K562 (cell line): ENCODE results near the gene CALHM3. TPM values are rescaled to one million over a fixed set of nuclear protein-coding genes. Genes with fewer than 3 reads are reported as not detected.
"Not testable (repeated sequence)": the region's sequence is repeated elsewhere in the genome, so short reads cannot be mapped to it uniquely, and the experiment has no call there.

Source experiments
- ATAC-seq: fragments of 200-7000 bp; cut with Tn5 transposase; 3 replicates; pipeline ENCODE4 v1.9.1; 2020; ENCODE audit warnings: moderate library complexity
- BruUV-seq: library from RNA; stranded (reverse); fragments of 400-500 nt; replicated peaks from 2 replicates; lab custom pipeline; 2021; lab: Mats Ljungman, UMichigan
- CTCF ChIA-PET: fragments of 300-600 bp; formaldehyde crosslinking; extraction: SDS; loops from one replicate; lab custom pipeline; 2021; ENCODE audit warnings: low intra/inter-chr PET ratio; lab: Yijun Ruan, JAX
- POLR2A ChIA-PET: fragments of 300-600, 350-650 bp; sonication (Branson Sonifier 250); formaldehyde crosslinking; extraction: SDS; loops from one replicate; lab custom pipeline; 2021; ENCODE audit warnings: antibody characterized with exemption, inconsistent platforms; lab: Yijun Ruan, JAX
- DNase-seq, 4 experiments: peaks; one replicate each; pipeline versions ENCODE4 v3.0.0 to v3.0.0-alpha.2; 2011 to 2018; ENCODE audit warnings: low spot score in 3 of 4, mixed read lengths in 3 of 4; ENCODE audit errors: extremely low read depth in 1 of 4
- FAIRE-seq: peaks from 2 replicates; lab custom pipeline; 2011; peaks lifted over from hg19 to GRCh38; lab: Jason Lieb, UNC
- H2AFZ ChIP-seq: 2 replicates; pipeline ENCODE4 v1.6.0; 2011; ENCODE audit warnings: low read depth, low read length, control low read depth, inconsistent platforms
- H3K27ac ChIP-seq: fragments of 200-600 bp; 3 replicates; pipeline ENCODE4 v1.8.0; 2011; ENCODE audit warnings: low read depth, mild to moderate bottlenecking, control low read depth, inconsistent platforms, low read length, moderate library complexity, mixed read lengths; ENCODE audit errors: extremely low read depth
- H3K27me3 ChIP-seq, 2 experiments: fragments of 300-600 bp in 1 of 2; 2 replicates in 1 of 2; 3 replicates in 1 of 2; pipeline versions ENCODE4 v1.6.0 to v1.8.0; 2011; ENCODE audit warnings: inconsistent platforms in 2 of 2, low read length in 2 of 2, mild to moderate bottlenecking in 1 of 2, mixed read lengths in 1 of 2, moderate library complexity in 1 of 2; ENCODE audit not compliant: control insufficient read depth in 2 of 2, insufficient read depth in 2 of 2
- H3K36me3 ChIP-seq: fragments of 300-600 bp; 3 replicates; pipeline ENCODE4 v1.8.0; 2011; ENCODE audit warnings: mild to moderate bottlenecking, low read length, inconsistent platforms; ENCODE audit not compliant: control insufficient read depth, insufficient read depth
- H3K4me1 ChIP-seq, 2 experiments: fragments of 200-600 bp in 1 of 2; replicated peaks in 1 of 2; 2 replicates in 1 of 2; 3 replicates in 1 of 2; pipeline versions ENCODE4 v1.5.1 to v1.8.0; 2011; ENCODE audit warnings: inconsistent platforms in 2 of 2, low read length in 2 of 2, mild to moderate bottlenecking in 1 of 2, mixed read lengths in 1 of 2, moderate library complexity in 1 of 2; ENCODE audit not compliant: control insufficient read depth in 2 of 2, insufficient read depth in 2 of 2
- H3K4me2 ChIP-seq: 2 replicates; pipeline ENCODE4 v1.6.1; 2011; ENCODE audit warnings: low read length, control low read depth, inconsistent platforms, mixed read lengths; ENCODE audit not compliant: insufficient read depth
- H3K4me3 ChIP-seq: fragments of 200-600 bp; sonication (generic), shearing (Covaris generic); 2 replicates; pipeline ENCODE4 v1.5.1; 2016; ENCODE audit warnings: control low read depth, inconsistent platforms
- H3K79me2 ChIP-seq: fragments of 200-600 bp; 3 replicates; pipeline ENCODE4 v1.8.0; 2011; ENCODE audit warnings: low read length, inconsistent platforms; ENCODE audit not compliant: control insufficient read depth, insufficient read depth
- H3K9ac ChIP-seq, 2 experiments: 2 replicates each; pipeline versions ENCODE4 v1.6.0 to v1.6.1; 2011; ENCODE audit warnings: low read depth in 2 of 2, low read length in 2 of 2, control low read depth in 1 of 2, inconsistent platforms in 1 of 2, mild to moderate bottlenecking in 1 of 2, mixed read lengths in 1 of 2; ENCODE audit not compliant: insufficient read depth in 1 of 2
- H3K9me1 ChIP-seq: one replicate; pipeline ENCODE4 v1.6.0; 2011; ENCODE audit warnings: inconsistent platforms, mild to moderate bottlenecking, low read length, moderate library complexity; ENCODE audit not compliant: control insufficient read depth, insufficient read depth
- H3K9me3 ChIP-seq: replicated peaks from 2 replicates; pipeline ENCODE4 v1.5.1; 2011; ENCODE audit warnings: low read depth, low read length, inconsistent platforms; ENCODE audit not compliant: control insufficient read depth, insufficient read depth
- H4K20me1 ChIP-seq: replicated peaks from 2 replicates; pipeline ENCODE4 v1.6.1; 2011; ENCODE audit warnings: low read length, inconsistent platforms, mixed read lengths; ENCODE audit not compliant: control insufficient read depth, insufficient read depth
- MCM3 ChIP-seq: fragments of 450-650 bp; IDR thresholded peaks from 2 replicates; pipeline ENCODE4 v1.6.1; 2016
- SIN3A ChIP-seq, 2 experiments: fragments of 150-350 bp in 1 of 2; IDR thresholded peaks; 2 replicates each; pipeline ENCODE4 v1.6.1; 2011 to 2016; ENCODE audit warnings: borderline replicate concordance in 2 of 2, low read depth in 2 of 2, low read length in 2 of 2, mild to moderate bottlenecking in 2 of 2, moderate library complexity in 2 of 2; ENCODE audit not compliant: control insufficient read depth in 1 of 2
- TAF9B ChIP-seq: fragments of 450-650 bp; IDR thresholded peaks from 2 replicates; pipeline ENCODE4 v1.6.1; 2018; ENCODE audit warnings: mild to moderate bottlenecking; ENCODE audit not compliant: partially characterized antibody
- ZC3H11A ChIP-seq: IDR thresholded peaks from 2 replicates; pipeline ENCODE4 v1.6.1; 2012; ENCODE audit warnings: low read depth, low read length, improper control_type of control experiment
- WGBS: fragments of 100-300 bp; shearing (Covaris generic); methylation state at CpG from one replicate; pipeline ENCODE4 v1.1.6; 2016; ENCODE audit warnings: low coverage, mixed read lengths; ENCODE audit not compliant: insufficient coverage; ENCODE audit errors: missing lambda C conversion rate; 5-methylcytosine and 5-hydroxymethylcytosine counted together
- in situ Hi-C: fragments of 300-500 bp; cut with MboI; formaldehyde crosslinking; loops from 4 replicates; pipeline ENCODE4 v1.15.0; 2018; ENCODE audit warnings: inconsistent platforms, mixed read lengths
- intact Hi-C: fragments of 100-400 bp; cut with micrococcal nuclease; formaldehyde crosslinking; loops from 2 replicates; pipeline ENCODE4 v1.14.2; 2022
- polyA plus RNA-seq, 8 experiments: library from polyadenylated mRNA; depleted of rRNA in 4 of 8; stranded (reverse) in 5 of 8; unstranded in 3 of 8; fragments of >200 nt; fragmentation: Nextera tagmentation in 2 of 8; fragmentation: Illumina TruSeq in 1 of 8; extraction: Ambion mirVana in 2 of 8; extraction: Trizol in 1 of 8; gene quantifications; 2 replicates each; pipeline versions ENCODE4 v1.2.1 to v1.2.3, GENCODE V29; 2011 to 2014; ENCODE audit warnings: inconsistent platforms in 1 of 8, missing spikeins in 1 of 8
- total RNA-seq, 7 experiments: library from RNA; depleted of rRNA in 6 of 7; stranded (reverse); fragments of >200 nt in 6 of 7; fragmentation: Illumina TruSeq in 2 of 7; extraction: Trizol in 2 of 7; gene quantifications; 2 replicates each; pipeline versions ENCODE4 v1.2.1 to v1.2.3, GENCODE V29; 2011 to 2021; ENCODE audit warnings: low replicate concordance in 1 of 7

Gene CALHM3
- total and polyA plus RNA-seq, 9 of the 15 experiments (the other 6 are each of a cell fraction or from before 2014, with no cell fraction given): not detected

- TF ChIP-seq SIN3A (IDR thresholded peaks at IDR 0.05; ENCODE audit: borderline replicate concordance in 2 of 2, control insufficient read depth in 1 of 2, low read depth in 2 of 2, low read length in 2 of 2) (no peak), MCM3 (no peak), TAF9B (no peak)
Observed at GRCh38 chr10:103504181-103504783, 25.2 kb upstream of the CALHM3 start (continued).

GRCh38 chr10:103503777-103504176 lies 24.7 kb upstream of the CALHM3 start:
- H3K79me2 ChIP-seq, H3K4me2 ChIP-seq, POLR2A ChIA-PET, ATAC-seq, H4K20me1 ChIP-seq, H3K36me3 ChIP-seq, H3K9me1 ChIP-seq, BruUV-seq, H3K9ac ChIP-seq, H3K27ac ChIP-seq, DNase-seq, H3K4me1 ChIP-seq, H3K9me3 ChIP-seq, CTCF ChIA-PET, H3K4me3 ChIP-seq, FAIRE-seq, in situ Hi-C loops, H2AFZ ChIP-seq: not testable (repeated sequence)
- peaks cover 8 to 47% of the 10 kb centered on the region in 2 experiments; a peak in 3 of 5 replicates for H3K27me3 ChIP-seq
- WGBS: 29% methylated on average over 6 of the region's 6 CpGs
- intact Hi-C loops: loop anchor here (5.0 kb wide), 1 partner anchor 39 kb away; no protein-coding TSS in a partner anchor
- TF ChIP-seq ZC3H11A: 0 out of 2 replicates have a peak, but pooled peaks have one; percentile 7
